ENCODE results near the gene ZDHHC12. TPM values are rescaled to one million over a fixed set of nuclear protein-coding genes. Genes with fewer than 3 reads are reported as not detected.

Gene ZDHHC12
- total and polyA plus RNA-seq, 9 donors, result 0.30 to 27.1 (median 7.0) TPM

DNA sequence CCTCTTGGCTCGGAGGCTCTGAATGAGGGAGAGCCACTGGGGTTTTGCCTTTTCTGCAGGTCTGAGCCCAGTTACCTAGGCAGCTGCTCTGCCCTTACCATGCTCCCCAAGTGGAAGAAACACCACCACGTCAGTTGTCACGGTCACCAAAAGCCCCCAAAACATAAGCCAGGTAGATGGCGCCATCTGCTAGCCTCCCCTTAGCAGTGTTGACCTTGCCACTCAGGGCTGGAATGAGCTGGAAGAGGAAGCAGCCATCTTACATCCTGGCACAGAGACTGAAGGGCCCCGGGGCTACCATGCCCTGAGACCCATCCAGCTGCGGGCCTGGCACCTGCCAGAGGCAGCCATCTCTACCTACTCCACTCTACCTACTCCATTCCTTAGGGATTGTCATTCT lies 40.4 kb upstream of the ZDHHC12 start:
- intact Hi-C loops (cut with DNase I), result no loop called here
- WGBS, 3 donors, result 82 to 88% (median 82%) methylated on average over 6 of the region's 6 CpGs
- Histone ChIP-seq H3K27me3 (no peaks in the 10 kb centered on the region), H3K4me1 (ENCODE audit: insufficient read depth) (no peaks in the 10 kb centered on the region), H3K27ac (no peak overlapping the region), H3K9me3 (no peaks in the 10 kb centered on the region), H3K36me3 (no peaks in the 10 kb centered on the region), H3K4me3 (no peak overlapping the region)
- no peak for TF ChIP-seq POLR2A (IDR thresholded peaks at IDR 0.05)
- TF ChIP-seq, protein P1, sequence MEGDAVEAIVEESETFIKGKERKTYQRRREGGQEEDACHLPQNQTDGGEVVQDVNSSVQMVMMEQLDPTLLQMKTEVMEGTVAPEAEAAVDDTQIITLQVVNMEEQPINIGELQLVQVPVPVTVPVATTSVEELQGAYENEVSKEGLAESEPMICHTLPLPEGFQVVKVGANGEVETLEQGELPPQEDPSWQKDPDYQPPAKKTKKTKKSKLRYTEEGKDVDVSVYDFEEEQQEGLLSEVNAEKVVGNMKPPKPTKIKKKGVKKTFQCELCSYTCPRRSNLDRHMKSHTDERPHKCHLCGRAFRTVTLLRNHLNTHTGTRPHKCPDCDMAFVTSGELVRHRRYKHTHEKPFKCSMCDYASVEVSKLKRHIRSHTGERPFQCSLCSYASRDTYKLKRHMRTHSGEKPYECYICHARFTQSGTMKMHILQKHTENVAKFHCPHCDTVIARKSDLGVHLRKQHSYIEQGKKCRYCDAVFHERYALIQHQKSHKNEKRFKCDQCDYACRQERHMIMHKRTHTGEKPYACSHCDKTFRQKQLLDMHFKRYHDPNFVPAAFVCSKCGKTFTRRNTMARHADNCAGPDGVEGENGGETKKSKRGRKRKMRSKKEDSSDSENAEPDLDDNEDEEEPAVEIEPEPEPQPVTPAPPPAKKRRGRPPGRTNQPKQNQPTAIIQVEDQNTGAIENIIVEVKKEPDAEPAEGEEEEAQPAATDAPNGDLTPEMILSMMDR (IDR thresholded peaks at IDR 0.05), result no peak
- TF ChIP-seq EP300 (IDR thresholded peaks at IDR 0.05), result no peak
- DNase-seq, result no peak

DNA sequence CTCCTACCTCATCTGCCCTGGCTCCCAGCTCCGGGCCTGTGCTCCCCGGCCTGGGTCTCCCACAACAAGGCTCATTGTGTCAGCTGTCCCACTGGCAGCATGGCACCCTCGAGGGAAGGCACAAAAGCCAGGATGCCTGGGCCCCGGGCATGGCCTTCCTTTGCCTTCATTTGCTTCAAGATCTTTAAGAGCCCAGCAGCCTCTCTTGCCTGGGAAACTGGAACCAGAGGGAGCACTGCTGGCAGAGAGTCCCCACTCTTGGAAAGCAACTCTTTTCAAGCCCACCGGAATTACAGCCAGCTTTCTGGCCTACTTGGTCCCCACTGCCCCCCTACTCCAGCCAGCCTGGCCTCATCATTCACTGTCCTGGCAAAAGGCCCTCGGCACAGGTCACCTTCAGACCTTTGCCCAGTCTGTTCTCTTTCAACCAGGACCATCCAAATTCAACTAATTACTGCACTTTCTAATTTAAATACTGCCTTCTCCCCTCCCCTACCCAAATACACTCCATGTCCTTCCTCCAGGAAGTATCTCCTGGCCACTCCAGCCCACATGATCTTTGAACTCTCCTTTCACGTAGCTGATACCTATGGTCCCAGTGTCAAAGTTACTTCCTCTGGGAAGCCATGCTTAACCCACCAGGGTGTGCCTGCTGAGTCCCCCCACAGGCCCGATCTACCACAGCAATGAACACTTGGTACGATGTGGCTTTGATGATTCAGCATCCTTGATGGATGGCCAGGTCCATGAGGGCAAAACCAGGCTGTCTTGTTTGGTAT lies 38.9 kb upstream of the ZDHHC12 start:
- TF ChIP-seq EP300 (IDR thresholded peaks at IDR 0.05) (no peak), POLR2A (IDR thresholded peaks at IDR 0.05) (no peak)
- Histone ChIP-seq H3K4me1 (ENCODE audit: insufficient read depth) (no peaks in the 10 kb centered on the region), H3K9me3 (no peaks in the 10 kb centered on the region), H3K4me3 (no peak overlapping the region), H3K27me3 (no peaks in the 10 kb centered on the region), H3K36me3 (no peaks in the 10 kb centered on the region), H3K27ac (no peak overlapping the region)
- intact Hi-C loops (cut with DNase I), result no loop called here
- DNase-seq, result no peak
- 80 to 83% (median 80%) methylated on average over 9 of the region's 9 CpGs for WGBS, 3 donors

GRCh38 chr9:128757602-128758001 lies 33.7 kb upstream of the ZDHHC12 start:
- H3K27me3 ChIP-seq, result no peaks in the 10 kb centered on the region
- intact Hi-C loops (cut with DNase I), result no loop called here
- DNase-seq, result no peak
- H3K4me1 ChIP-seq (ENCODE audit: insufficient read depth), result no peaks in the 10 kb centered on the region
- H3K9me3 ChIP-seq, result no peaks in the 10 kb centered on the region
- H3K4me3 ChIP-seq, result no peak overlapping the region
- H3K36me3 ChIP-seq, result no peaks in the 10 kb centered on the region
- TF ChIP-seq POLR2A (IDR thresholded peaks at IDR 0.05), result no peak
- TF ChIP-seq, protein P1 (IDR thresholded peaks at IDR 0.05), result no peak
- 90 to 93% (median 93%) methylated on average over 6 of the region's 6 CpGs for WGBS, 3 donors
- H3K27ac ChIP-seq, result no peak overlapping the region

- 92 to 97% (median 94%) methylated on average over 16 of the region's 16 CpGs for WGBS, 3 donors
- DNase-seq, result no peak
- TF ChIP-seq, protein P1 (IDR thresholded peaks at IDR 0.05), result no peak
- TF ChIP-seq EP300 (IDR thresholded peaks at IDR 0.05) (no peak), POLR2A (IDR thresholded peaks at IDR 0.05) (no peak)
- Histone ChIP-seq H3K36me3 (no peaks in the 10 kb centered on the region), H3K27ac (no peak overlapping the region), H3K4me1 (ENCODE audit: insufficient read depth) (no peaks in the 10 kb centered on the region), H3K4me3 (no peak overlapping the region), H3K9me3 (no peaks in the 10 kb centered on the region), H3K27me3 (no peaks in the 10 kb centered on the region)
- intact Hi-C loops (cut with DNase I), result no loop called here
These were observed 29.7 kb upstream of the ZDHHC12 start for GRCh38 chr9:128753627-128754026.

DNA sequence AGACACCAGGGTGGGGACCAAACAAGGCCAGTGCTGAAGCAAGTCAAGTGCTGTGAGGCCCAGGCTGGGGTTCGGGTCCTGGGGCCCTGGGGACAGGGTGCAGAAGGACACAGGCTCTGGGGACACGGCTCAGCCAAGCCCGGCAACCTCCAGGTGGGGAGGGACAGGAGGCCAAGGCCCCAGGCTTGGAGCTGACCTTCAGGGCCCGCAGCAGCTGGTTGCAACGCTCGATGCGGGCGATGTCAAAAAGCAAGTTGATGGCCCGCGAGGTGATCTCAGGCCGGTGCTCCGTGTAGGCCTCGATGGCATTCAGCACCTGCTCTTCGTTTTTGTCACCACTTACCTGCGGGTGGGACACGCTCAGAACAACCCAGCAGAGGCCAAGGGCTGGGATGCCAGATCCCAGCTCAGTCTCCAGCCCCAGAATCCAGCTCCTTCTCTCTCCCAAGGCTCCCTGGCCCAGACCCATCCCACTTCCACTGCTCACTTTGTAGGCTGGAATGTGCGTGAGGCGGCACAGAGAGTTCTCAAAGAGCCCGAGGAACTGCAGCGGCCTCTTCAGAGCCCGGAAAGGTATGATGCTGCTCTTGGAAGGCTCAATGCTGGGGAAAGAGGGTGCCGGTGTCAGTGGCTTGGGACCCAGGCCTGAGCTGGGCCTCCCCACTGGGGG lies 27.1 kb upstream of the ZDHHC12 start:
- H3K27ac ChIP-seq, result no peak overlapping the region
- intact Hi-C loops (cut with DNase I), result no loop called here
- H3K27me3 ChIP-seq, result no peaks in the 10 kb centered on the region
- no peaks in the 10 kb centered on the region for H3K9me3 ChIP-seq
- no peak for DNase-seq
- WGBS, 3 donors, result 82 to 88% (median 83%) methylated on average over 22 of the region's 22 CpGs
- no peaks in the 10 kb centered on the region for H3K4me1 ChIP-seq (ENCODE audit: insufficient read depth)
- H3K4me3 ChIP-seq, result no peak overlapping the region
- H3K36me3 ChIP-seq, result no peaks in the 10 kb centered on the region
- TF ChIP-seq EP300 (IDR thresholded peaks at IDR 0.05) (no peak), POLR2A (IDR thresholded peaks at IDR 0.05) (no peak)
- TF ChIP-seq, protein P1 (IDR thresholded peaks at IDR 0.05), result no peak

All from ovary (tissue), 9 donors.